Endodermal cell (in vitro differentiated cells): ENCODE data around the gene TMEM129. TPM values are rescaled to one million over a fixed set of nuclear protein-coding genes. Genes with fewer than 3 reads are reported as not detected.
A peak's percentile ranks its signal among the peaks of the same experiment; 100 is the strongest.

ENCODE experiments used
- DNase-seq: peaks from one replicate; pipeline ENCODE4 v3.0.0-alpha.2; 2017
- H3K27ac ChIP-seq: 2 replicates; pipeline ENCODE4 v1.5.1; 2013; ENCODE audit warnings: mild to moderate bottlenecking, low read depth, low read length, moderate library complexity
- H3K27me3 ChIP-seq: 2 replicates; pipeline ENCODE4 v1.6.1; 2013; ENCODE audit warnings: mild to moderate bottlenecking, low read length, moderate library complexity; ENCODE audit not compliant: insufficient read depth, control insufficient read depth, poor library complexity, severe bottlenecking
- H3K36me3 ChIP-seq: 2 replicates; pipeline ENCODE4 v1.7.0; 2013; ENCODE audit warnings: mild to moderate bottlenecking, low read length, moderate library complexity; ENCODE audit not compliant: control insufficient read depth, insufficient read depth
- H3K4me1 ChIP-seq: one replicate; pipeline ENCODE4 v1.7.0; 2013; ENCODE audit warnings: low read length; ENCODE audit not compliant: control insufficient read depth, insufficient read depth
- H3K4me3 ChIP-seq: 2 replicates; pipeline ENCODE4 v1.5.1; 2013; ENCODE audit warnings: mild to moderate bottlenecking, low read length, moderate library complexity
- H3K9ac ChIP-seq: 2 replicates; pipeline ENCODE4 v1.6.1; 2013; ENCODE audit warnings: mild to moderate bottlenecking, low read length, moderate library complexity; ENCODE audit not compliant: poor library complexity, severe bottlenecking; ENCODE audit errors: extremely low read depth
- H3K9me3 ChIP-seq: 2 replicates; pipeline ENCODE4 v1.6.1; 2013; ENCODE audit warnings: mild to moderate bottlenecking, low read length, moderate library complexity; ENCODE audit not compliant: control insufficient read depth
- H3K27ac Mint-ChIP-seq: 2 replicates; pipeline ENCODE4 v1.8.0; 2020; ENCODE audit warnings: mixed read lengths
- H3K27me3 Mint-ChIP-seq: 2 replicates; pipeline ENCODE4 v1.8.0; 2021; ENCODE audit warnings: mild to moderate bottlenecking, mixed read lengths; ENCODE audit not compliant: insufficient read depth
- H3K36me3 Mint-ChIP-seq: 2 replicates; pipeline ENCODE4 v1.8.0; 2020; ENCODE audit warnings: low read depth, mixed read lengths
- H3K4me1 Mint-ChIP-seq: 2 replicates; pipeline ENCODE4 v1.8.0; 2020; ENCODE audit warnings: mixed read lengths
- H3K4me3 Mint-ChIP-seq: 2 replicates; pipeline ENCODE4 v1.8.0; 2020; ENCODE audit warnings: mild to moderate bottlenecking, moderate library complexity, mixed read lengths
- H3K9me3 Mint-ChIP-seq: 2 replicates; pipeline ENCODE4 v1.8.0; 2020; ENCODE audit warnings: mild to moderate bottlenecking, mixed read lengths
- WGBS, 2 experiments: methylation state at CpG; one replicate each; pipeline versions ENCODE4 v1.1.5 to v1.1.7; 2013; ENCODE audit warnings: missing lambda C conversion rate in 2 of 2, mixed read lengths in 1 of 2; ENCODE audit not compliant: insufficient coverage in 1 of 2, insufficient read length in 1 of 2; 5-methylcytosine and 5-hydroxymethylcytosine counted together
- total RNA-seq, 2 donors: library from RNA; stranded (reverse); fragmentation: NEBNext Ultra II Directional in 1 of 2; extraction: Animal tissue kit (Norgen Biotek cat#: 25700) in 1 of 2; gene quantifications; 2 replicates in 1 of 2; 3 replicates in 1 of 2; pipeline ENCODE4 v1.2.1, GENCODE V29; 2021
- TF ChIP-seq, protein P1 (sequence below): fragments of 200-600 bp; sonication (generic); conservative IDR thresholded peaks from 2 replicates; pipeline ENCODE4 v1.5.0; 2021; ENCODE audit warnings: antibody characterized with exemption, mild to moderate bottlenecking

Gene TMEM129
- total RNA-seq, 2 donors from 2014 or later = 33.6 to 41.7 TPM

DNA sequence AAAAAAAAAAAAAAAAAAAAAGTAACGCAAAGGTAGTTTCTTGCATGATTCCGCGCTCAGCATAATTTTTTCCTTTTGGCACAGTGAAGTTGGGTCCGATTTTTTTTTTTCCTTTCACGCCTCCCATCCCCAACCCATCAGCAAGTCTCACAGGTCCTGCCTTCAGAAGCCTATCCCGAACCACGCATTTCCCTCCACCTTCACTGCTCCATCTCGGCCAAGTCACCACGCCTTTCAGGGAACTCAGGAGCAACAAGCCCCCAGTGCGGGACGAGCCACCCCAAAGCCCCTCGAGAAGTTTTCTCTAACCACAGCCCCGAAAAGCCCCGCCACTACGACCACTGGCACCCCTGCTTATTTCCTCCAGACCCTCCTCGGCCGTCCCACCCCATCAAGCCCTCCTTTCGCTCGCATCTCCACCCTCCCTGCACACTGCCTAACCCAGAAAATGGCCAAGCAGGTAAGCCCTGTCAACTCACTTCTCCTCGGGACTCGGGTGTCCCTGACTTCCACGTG, 10.0 kb downstream of the TMEM129 start:
- peak overlapping the region; percentile 89 for H3K9ac ChIP-seq
- DNase-seq = peak; percentile 56
- H3K36me3 ChIP-seq = peaks cover 14% of the 10 kb centered on the region
- H3K9me3 ChIP-seq = no peaks in the 10 kb centered on the region
- Mint-ChIP-seq H3K9me3 (no peaks in the 10 kb centered on the region), H3K4me3 (peak overlapping the region; percentile 86), H3K27me3 (no peaks in the 10 kb centered on the region), H3K4me1 (peaks cover 17% of the 10 kb centered on the region), H3K27ac (peak overlapping the region; percentile 90), H3K36me3 (peaks cover 32% of the 10 kb centered on the region)
- H3K27ac ChIP-seq = no peak overlapping the region
- WGBS, 2 experiments = 23 to 25% methylated on average over 14 to 22 of the region's 22 CpGs
- peak overlapping the region; percentile 96 for H3K4me3 ChIP-seq
- TF ChIP-seq, protein P1, sequence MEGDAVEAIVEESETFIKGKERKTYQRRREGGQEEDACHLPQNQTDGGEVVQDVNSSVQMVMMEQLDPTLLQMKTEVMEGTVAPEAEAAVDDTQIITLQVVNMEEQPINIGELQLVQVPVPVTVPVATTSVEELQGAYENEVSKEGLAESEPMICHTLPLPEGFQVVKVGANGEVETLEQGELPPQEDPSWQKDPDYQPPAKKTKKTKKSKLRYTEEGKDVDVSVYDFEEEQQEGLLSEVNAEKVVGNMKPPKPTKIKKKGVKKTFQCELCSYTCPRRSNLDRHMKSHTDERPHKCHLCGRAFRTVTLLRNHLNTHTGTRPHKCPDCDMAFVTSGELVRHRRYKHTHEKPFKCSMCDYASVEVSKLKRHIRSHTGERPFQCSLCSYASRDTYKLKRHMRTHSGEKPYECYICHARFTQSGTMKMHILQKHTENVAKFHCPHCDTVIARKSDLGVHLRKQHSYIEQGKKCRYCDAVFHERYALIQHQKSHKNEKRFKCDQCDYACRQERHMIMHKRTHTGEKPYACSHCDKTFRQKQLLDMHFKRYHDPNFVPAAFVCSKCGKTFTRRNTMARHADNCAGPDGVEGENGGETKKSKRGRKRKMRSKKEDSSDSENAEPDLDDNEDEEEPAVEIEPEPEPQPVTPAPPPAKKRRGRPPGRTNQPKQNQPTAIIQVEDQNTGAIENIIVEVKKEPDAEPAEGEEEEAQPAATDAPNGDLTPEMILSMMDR = no peak
- no peaks in the 10 kb centered on the region for H3K4me1 ChIP-seq
- no peaks in the 10 kb centered on the region for H3K27me3 ChIP-seq

DNA sequence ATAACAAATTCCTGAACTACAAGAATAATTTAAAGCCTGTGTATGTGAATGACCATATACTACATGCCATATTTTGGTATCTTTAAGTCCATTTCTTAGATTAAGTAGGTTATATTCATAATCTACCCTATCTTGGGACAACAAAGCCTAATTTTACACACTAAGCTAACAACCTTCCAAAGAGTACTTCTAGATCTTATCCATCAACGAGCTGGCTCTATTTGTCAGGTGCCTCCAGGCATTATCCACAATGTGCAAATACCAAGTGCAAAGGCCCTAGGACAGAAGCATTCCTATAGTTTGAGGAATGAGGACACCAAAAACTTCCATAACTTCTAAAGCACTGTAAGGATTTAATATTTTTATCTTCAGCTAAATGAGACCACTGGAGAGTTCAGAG, 12.5 kb downstream of the TMEM129 start:
- TF ChIP-seq, protein P1 = no peak
- 85% methylated on average over 1 of the region's 1 CpG; no CpG with 5 or more reads in 1 of the 2 experiments for WGBS, 2 experiments
- H3K4me3 Mint-ChIP-seq = no peak overlapping the region
- peaks cover 51% of the 10 kb centered on the region for H3K36me3 Mint-ChIP-seq
- no peaks in the 10 kb centered on the region for H3K27me3 Mint-ChIP-seq
- peak overlapping the region; percentile 35 for H3K4me3 ChIP-seq
- no peaks in the 10 kb centered on the region for H3K4me1 ChIP-seq
- DNase-seq = no peak
- H3K9me3 Mint-ChIP-seq = no peaks in the 10 kb centered on the region
- no peak overlapping the region for H3K9ac ChIP-seq
- no peaks in the 10 kb centered on the region for H3K9me3 ChIP-seq
- H3K27ac ChIP-seq = no peak overlapping the region
- H3K27ac Mint-ChIP-seq = peak overlapping the region; percentile 30
- peaks cover 36% of the 10 kb centered on the region for H3K36me3 ChIP-seq
- H3K4me1 Mint-ChIP-seq = peaks cover 17% of the 10 kb centered on the region
- no peaks in the 10 kb centered on the region for H3K27me3 ChIP-seq

DNA sequence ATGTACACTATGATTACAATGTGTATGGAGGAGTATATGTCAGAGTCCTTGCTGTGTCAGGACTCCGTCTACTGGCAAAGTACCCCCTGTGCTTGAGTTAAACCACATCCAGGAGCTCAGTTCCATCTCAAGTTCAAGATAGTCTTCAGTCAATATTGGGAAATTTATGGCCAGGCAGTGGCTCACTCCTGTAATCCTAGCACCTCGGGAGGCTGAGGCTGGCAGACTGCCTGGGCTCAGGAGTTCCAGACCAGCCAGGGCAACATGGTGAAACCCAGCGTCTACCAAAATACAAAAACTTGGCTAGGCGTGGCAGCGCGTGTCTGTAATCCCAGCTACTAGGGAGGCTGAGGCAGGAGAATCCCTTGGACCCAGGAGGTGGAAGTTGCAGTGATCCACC, 14.8 kb downstream of the TMEM129 start:
- H3K27ac ChIP-seq = no peak overlapping the region
- Mint-ChIP-seq H3K9me3 (no peaks in the 10 kb centered on the region), H3K4me3 (no peak overlapping the region), H3K27me3 (no peaks in the 10 kb centered on the region), H3K36me3 (peaks cover 68% of the 10 kb centered on the region), H3K27ac (no peak overlapping the region), H3K4me1 (peaks cover 16% of the 10 kb centered on the region)
- 95 to 100% methylated on average over 6 of the region's 6 CpGs for WGBS, 2 experiments
- no peak for DNase-seq
- H3K9ac ChIP-seq = no peak overlapping the region
- peaks cover 57% of the 10 kb centered on the region for H3K36me3 ChIP-seq
- H3K9me3 ChIP-seq = no peaks in the 10 kb centered on the region
- no peak overlapping the region for H3K4me3 ChIP-seq
- H3K4me1 ChIP-seq = no peaks in the 10 kb centered on the region
- TF ChIP-seq, protein P1 = no peak
- H3K27me3 ChIP-seq = no peaks in the 10 kb centered on the region
